GM12891 (cell line): Measurements from ENCODE around the gene TMEM119.

Experiments used
- PAX5 ChIP-seq: IDR thresholded peaks from 2 replicates; pipeline ENCODE4 v1.6.1; 2011; ENCODE audit warnings: low read length, moderate library complexity, mild to moderate bottlenecking; ENCODE audit not compliant: insufficient read depth, severe bottlenecking
- POLR2A ChIP-seq: IDR thresholded peaks from 2 replicates; pipeline ENCODE4 v1.6.1; 2011; ENCODE audit warnings: low read depth, low read length, control low read depth

DNA sequence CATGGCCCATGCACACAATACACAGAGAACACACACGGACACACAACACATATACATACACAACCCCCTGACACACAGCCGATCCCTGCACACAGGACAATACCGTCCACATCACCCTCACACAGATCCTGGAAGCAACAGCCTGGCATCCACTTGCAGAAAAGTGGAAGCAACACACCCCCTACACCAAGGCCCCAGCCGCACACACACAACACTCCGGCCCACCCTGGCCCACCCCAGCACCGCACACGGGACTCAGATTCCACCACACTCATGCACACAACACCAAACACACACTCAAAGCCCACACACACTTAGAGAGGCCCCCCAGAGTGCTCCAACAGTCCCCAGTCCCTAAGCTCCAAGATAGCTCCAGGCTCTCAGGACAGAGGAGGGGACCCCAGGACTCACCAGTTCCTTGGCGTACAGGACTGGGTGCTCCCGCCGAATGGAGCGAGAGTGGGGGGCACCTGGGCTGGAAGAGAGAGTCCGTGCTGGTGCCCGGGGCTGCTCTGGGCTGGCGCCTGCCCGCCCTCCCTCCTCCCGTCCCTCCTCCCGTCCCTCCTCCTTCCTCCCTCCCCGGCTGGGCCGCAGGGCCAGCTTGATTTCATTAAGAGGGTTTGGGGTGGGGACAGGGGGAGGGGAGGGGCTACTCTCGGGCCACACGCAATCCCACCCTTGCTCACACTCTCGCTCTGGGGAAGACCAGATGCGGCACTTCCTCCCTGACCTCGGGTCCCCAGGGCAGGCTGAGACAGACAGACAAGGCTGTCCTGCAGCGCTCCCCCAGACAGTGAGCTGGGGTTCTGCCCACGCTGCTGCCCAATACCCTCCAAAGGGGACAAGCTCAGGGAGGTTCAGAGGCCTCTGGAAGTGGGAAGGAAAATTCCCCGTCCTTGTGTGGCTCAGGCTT, at the start of gene TMEM119:
- TF ChIP-seq PAX5 (no peak), POLR2A (no peak)
